Neutrophil (primary cell): ENCODE results near the gene SERPINA3.
"Not testable (repeated sequence)": the region's sequence is repeated elsewhere in the genome, so short reads cannot be mapped to it uniquely, and the experiment has no call there.

Experiments used
- H3K27ac ChIP-seq: fragments of 200-600 bp; sonication (generic); 2 replicates; pipeline ENCODE4 v1.5.1; 2016; ENCODE audit warnings: mild to moderate bottlenecking, moderate library complexity
- H3K27me3 ChIP-seq: fragments of 200-600 bp; sonication (generic); 2 replicates; pipeline ENCODE4 v1.6.0; 2016; ENCODE audit warnings: mild to moderate bottlenecking
- H3K36me3 ChIP-seq: fragments of 200-600 bp; sonication (generic); 2 replicates; pipeline ENCODE4 v1.5.1; 2017
- H3K4me1 ChIP-seq, 2 experiments: fragments of 200-600 bp in 1 of 2; sonication (generic) in 1 of 2; 1 replicate in 1 of 2; 2 replicates in 1 of 2; pipeline versions ENCODE4 v1.5.1 to v1.6.1; 2013 to 2016; ENCODE audit warnings: low read depth in 1 of 2, low read length in 1 of 2, mild to moderate bottlenecking in 1 of 2, moderate library complexity in 1 of 2; ENCODE audit not compliant: control insufficient read depth in 1 of 2, insufficient read depth in 1 of 2
- H3K4me3 ChIP-seq, 2 experiments: fragments of 200-600 bp in 1 of 2; sonication (generic) in 1 of 2; 1 replicate in 1 of 2; 2 replicates in 1 of 2; pipeline ENCODE4 v1.5.1; 2013 to 2016; ENCODE audit warnings: low read depth in 1 of 2, low read length in 1 of 2, mild to moderate bottlenecking in 1 of 2, moderate library complexity in 1 of 2
- H3K9me3 ChIP-seq: fragments of 200-600 bp; sonication (generic); 2 replicates; pipeline ENCODE4 v1.5.1; 2016
- TF ChIP-seq, protein P1 (sequence below): fragments of 200-600 bp; sonication (generic); IDR thresholded peaks from 2 replicates; pipeline ENCODE4 v1.5.1; 2016; ENCODE audit warnings: antibody characterized with exemption

SERPINA3 gene

GRCh38 chr14:94636744-94637412 is 24.7 kb downstream of the SERPINA3 start:
- no peak overlapping the region for H3K27ac ChIP-seq
- H3K27me3 ChIP-seq = peaks cover 4% of the 10 kb centered on the region
- no peaks in the 10 kb centered on the region for H3K4me1 ChIP-seq
- TF ChIP-seq, protein P1, sequence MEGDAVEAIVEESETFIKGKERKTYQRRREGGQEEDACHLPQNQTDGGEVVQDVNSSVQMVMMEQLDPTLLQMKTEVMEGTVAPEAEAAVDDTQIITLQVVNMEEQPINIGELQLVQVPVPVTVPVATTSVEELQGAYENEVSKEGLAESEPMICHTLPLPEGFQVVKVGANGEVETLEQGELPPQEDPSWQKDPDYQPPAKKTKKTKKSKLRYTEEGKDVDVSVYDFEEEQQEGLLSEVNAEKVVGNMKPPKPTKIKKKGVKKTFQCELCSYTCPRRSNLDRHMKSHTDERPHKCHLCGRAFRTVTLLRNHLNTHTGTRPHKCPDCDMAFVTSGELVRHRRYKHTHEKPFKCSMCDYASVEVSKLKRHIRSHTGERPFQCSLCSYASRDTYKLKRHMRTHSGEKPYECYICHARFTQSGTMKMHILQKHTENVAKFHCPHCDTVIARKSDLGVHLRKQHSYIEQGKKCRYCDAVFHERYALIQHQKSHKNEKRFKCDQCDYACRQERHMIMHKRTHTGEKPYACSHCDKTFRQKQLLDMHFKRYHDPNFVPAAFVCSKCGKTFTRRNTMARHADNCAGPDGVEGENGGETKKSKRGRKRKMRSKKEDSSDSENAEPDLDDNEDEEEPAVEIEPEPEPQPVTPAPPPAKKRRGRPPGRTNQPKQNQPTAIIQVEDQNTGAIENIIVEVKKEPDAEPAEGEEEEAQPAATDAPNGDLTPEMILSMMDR = no peak
- no peaks in the 10 kb centered on the region for H3K36me3 ChIP-seq
- H3K9me3 ChIP-seq = no peaks in the 10 kb centered on the region
- no peak overlapping the region for H3K4me3 ChIP-seq

DNA sequence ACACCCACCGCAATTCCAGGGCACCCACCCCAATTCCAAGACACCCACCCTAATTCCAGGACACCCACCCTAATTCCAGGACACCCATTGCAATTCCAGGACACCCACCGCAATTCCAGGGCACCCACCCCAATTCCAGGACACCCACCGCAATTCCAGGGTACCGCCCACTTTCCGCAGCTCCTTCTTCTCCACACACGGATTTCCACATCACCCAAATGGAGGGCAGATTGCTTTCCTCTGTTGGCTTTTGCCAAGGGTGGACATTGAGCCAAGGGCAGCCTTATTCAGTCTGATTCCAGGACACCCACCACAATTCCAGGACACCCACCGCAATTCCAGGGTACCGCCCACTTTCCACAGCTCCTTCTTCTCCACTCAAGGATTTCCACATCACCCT is 25.6 kb downstream of the SERPINA3 start:
- H3K36me3 ChIP-seq, H3K27me3 ChIP-seq, H3K4me3 ChIP-seq, H3K4me1 ChIP-seq, H3K27ac ChIP-seq, H3K9me3 ChIP-seq: not testable (repeated sequence)

DNA sequence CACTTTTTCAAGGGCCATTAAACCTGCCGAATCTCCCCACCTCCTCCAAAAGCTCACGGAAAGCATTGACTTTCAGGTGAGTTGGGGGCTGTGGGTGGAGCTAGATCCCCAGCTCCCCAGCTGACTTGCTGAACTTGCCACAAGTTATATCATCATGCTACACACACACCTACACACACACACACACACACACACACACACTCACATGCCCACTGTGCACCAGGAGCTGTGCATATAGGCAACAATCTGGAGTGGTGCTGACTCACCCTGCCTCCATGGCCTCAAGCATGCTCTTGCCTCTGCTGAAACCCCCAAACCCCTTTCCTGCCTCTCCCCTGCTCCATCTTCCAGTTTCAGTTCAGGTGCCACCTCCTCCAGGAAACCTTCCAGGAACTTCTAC is 26.1 kb downstream of the SERPINA3 start:
- Histone ChIP-seq H3K9me3 (no peaks in the 10 kb centered on the region), H3K4me3 (no peak overlapping the region), H3K4me1 (no peaks in the 10 kb centered on the region), H3K27ac (no peak overlapping the region), H3K27me3 (peaks cover 4% of the 10 kb centered on the region), H3K36me3 (no peaks in the 10 kb centered on the region)
- TF ChIP-seq, protein P1 = no peak

DNA sequence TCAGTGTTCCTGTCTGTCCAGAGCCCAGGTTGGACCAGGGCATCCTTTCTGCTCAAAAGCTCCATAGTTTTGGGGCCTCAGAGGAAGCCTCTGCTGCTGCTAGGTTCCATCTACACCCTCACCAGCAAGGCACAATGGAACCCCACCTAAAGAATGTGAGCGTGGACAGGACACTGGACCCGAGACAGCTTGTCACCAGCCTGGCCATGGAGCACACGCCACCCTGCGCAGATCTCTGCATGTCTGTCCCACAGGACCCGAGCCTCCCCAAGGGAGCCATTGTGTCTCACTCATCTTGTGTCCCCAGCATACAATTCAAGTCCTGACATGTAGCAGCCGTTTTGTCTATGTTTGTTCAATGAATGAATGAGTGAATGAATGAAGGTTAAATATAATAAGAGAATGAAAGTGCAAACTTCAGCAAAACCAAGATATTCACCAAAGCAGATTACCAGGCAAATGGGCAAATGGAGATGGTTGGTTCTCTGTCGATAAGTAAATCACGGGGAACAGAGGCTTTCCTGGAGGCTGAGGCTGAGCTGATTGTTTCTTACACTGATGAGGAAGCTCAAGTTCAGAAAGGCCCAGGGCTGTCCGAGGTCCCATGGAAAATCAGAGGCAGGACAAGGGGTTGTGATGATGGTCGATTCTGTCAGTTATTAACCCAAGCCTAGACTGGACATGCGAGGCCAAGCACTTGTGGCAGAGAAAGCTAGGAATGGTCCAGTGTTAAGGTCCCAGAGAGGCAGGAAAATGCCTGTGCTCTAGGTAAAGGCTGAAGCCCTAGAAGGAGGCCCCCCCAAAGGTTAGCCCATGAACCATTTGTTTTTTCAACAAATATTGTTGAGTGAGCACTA is 27.0 kb downstream of the SERPINA3 start:
- H3K4me3 ChIP-seq = no peak overlapping the region
- H3K4me1 ChIP-seq = no peaks in the 10 kb centered on the region
- no peaks in the 10 kb centered on the region for H3K36me3 ChIP-seq
- TF ChIP-seq, protein P1 = no peak
- peaks cover 4% of the 10 kb centered on the region for H3K27me3 ChIP-seq
- no peaks in the 10 kb centered on the region for H3K9me3 ChIP-seq
- no peak overlapping the region for H3K27ac ChIP-seq

DNA sequence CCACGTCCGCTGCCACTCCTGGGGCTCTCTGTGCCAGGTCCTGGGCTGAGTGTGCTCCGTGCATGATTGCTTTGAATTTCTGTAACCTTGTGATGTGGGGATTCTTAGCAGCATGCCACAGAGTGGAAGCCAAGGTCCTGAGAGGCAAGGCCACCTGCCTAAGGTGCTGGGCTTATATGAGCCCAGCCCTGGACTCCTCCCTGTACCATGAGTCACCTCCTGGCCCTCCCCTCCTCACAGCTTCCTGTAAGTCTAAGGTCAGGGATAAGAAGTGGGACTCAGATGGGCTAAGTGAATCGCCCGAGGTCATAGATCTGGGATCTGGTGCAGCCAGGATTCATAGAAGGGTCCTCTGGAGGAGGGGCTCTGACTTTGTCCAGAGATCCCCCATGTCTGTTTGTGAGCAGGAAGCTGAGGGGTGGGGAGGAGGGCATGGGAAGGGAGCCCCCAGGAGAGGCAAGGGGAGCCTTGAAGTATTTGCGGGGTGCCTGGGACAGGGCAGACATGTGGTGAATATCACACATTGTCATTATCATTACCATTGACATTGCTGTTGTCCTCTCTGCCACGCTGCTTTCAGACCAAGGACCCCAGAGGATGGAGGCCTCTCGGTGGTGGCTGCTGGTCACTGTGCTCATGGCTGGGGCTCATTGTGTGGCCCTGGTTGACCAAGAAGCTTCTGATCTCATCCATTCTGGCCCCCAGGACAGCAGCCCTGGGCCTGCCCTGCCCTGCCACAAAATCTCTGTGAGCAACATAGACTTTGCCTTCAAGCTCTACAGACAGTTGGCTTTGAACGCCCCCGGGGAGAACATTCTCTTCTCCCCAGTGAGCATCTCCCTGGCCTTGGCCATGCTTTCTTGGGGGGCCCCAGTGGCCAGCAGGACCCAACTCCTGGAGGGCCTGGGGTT is 28.8 kb downstream of the SERPINA3 start:
- Histone ChIP-seq H3K9me3 (no peaks in the 10 kb centered on the region), H3K27me3 (peaks cover 5% of the 10 kb centered on the region), H3K4me3 (no peak overlapping the region), H3K36me3 (no peaks in the 10 kb centered on the region), H3K4me1 (no peaks in the 10 kb centered on the region), H3K27ac (no peak overlapping the region)
- TF ChIP-seq, protein P1 = no peak
